T-helper 2 cell treated with Interferon-gamma antibody and Interleukin-4, amounts not matched to agents 5 μg/mL and 100 μg/mL, for 36 hours (primary cell): ENCODE results near the gene LRMDA.

Experiments used
- DNase-seq: peaks from one replicate; pipeline ENCODE4 v3.0.0; 2021; ENCODE audit warnings: low spot score
- H3K27ac Mint-ChIP-seq: one replicate; pipeline ENCODE4 v1.8.0; 2021; ENCODE audit warnings: mild to moderate bottlenecking, mixed read lengths
- H3K27me3 Mint-ChIP-seq: one replicate; pipeline ENCODE4 v1.8.0; 2021; ENCODE audit warnings: low read depth, mixed read lengths
- H3K36me3 Mint-ChIP-seq: one replicate; pipeline ENCODE4 v1.8.0; 2021; ENCODE audit warnings: low read depth, mixed read lengths
- H3K4me1 Mint-ChIP-seq: one replicate; pipeline ENCODE4 v1.8.0; 2021; ENCODE audit warnings: low read depth, mixed read lengths
- H3K4me3 Mint-ChIP-seq: one replicate; pipeline ENCODE4 v1.8.0; 2022; ENCODE audit warnings: mild to moderate bottlenecking, moderate library complexity, mixed read lengths
- H3K9me3 Mint-ChIP-seq: one replicate; pipeline ENCODE4 v1.8.0; 2021; ENCODE audit warnings: mixed read lengths

Gene LRMDA

DNA sequence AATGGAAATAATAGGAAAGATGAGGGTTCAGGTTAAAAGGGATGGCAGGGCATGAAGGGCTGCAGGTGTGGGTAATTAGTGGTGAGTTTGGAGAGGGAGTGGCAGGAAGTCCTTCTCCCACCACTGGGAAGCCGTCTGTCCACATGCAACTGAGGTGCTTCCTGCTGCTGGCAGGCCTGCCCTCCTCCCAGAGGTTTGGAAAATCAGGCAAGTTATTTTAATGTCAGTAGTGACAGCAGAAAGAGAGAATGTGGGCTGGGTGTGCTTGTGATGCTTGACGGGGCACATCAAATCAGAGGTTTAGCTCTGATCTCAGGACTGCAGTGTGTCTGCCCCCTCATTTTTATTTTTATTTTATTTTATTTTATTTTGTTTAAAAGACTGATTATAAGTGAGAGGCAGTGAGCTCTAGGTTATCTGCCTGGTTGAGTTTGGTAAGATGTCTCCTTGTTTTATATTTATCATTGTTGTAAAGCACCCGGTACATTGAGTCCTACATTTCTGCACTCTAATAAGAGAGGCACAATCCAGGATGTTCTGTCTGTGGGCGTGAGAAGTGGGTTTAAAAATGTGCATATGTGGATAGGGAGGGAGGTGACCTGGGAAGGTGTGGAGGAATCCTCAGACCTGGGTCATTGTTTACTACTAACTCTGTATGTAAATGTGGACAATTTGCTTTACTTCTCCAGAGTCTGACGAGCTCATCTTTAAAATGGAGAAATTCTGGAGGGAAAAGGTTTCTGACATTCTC, 504.4 kb downstream of the LRMDA start:
- H3K4me1 Mint-ChIP-seq = no peaks in the 10 kb centered on the region
- no peak overlapping the region for H3K4me3 Mint-ChIP-seq
- H3K27me3 Mint-ChIP-seq = no peaks in the 10 kb centered on the region
- DNase-seq = no peak
- no peak overlapping the region for H3K27ac Mint-ChIP-seq
- H3K36me3 Mint-ChIP-seq = no peaks in the 10 kb centered on the region
- H3K9me3 Mint-ChIP-seq = no peaks in the 10 kb centered on the region

DNA sequence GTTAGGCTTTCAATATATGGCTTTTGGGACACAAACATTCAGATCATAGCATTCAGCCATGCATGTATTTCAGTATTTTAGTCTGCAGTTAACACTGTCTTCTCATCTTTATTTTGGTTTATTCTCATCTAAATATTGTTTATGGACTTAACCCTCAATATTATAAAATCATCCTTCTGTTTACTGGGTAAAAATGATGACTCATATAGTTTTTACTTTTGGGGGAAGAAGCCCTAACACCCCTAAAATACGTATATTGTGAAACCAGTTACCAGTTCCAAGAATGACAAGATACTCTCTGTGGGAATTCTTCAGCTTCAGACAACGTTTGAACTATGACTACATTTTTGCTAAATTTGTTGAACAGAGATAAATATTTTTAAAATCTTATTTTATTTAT, 505.4 kb downstream of the LRMDA start:
- Mint-ChIP-seq H3K36me3 (no peaks in the 10 kb centered on the region), H3K9me3 (no peaks in the 10 kb centered on the region), H3K27ac (no peak overlapping the region), H3K4me1 (no peaks in the 10 kb centered on the region), H3K4me3 (no peak overlapping the region), H3K27me3 (no peaks in the 10 kb centered on the region)
- no peak for DNase-seq

- no peak overlapping the region for H3K4me3 Mint-ChIP-seq
- no peaks in the 10 kb centered on the region for H3K4me1 Mint-ChIP-seq
- no peaks in the 10 kb centered on the region for H3K9me3 Mint-ChIP-seq
- H3K36me3 Mint-ChIP-seq = no peaks in the 10 kb centered on the region
- H3K27ac Mint-ChIP-seq = no peak overlapping the region
- H3K27me3 Mint-ChIP-seq = no peaks in the 10 kb centered on the region
- no peak for DNase-seq
Observed at GRCh38 chr10:75937823-75938222, 506.4 kb downstream of the LRMDA start.

DNA sequence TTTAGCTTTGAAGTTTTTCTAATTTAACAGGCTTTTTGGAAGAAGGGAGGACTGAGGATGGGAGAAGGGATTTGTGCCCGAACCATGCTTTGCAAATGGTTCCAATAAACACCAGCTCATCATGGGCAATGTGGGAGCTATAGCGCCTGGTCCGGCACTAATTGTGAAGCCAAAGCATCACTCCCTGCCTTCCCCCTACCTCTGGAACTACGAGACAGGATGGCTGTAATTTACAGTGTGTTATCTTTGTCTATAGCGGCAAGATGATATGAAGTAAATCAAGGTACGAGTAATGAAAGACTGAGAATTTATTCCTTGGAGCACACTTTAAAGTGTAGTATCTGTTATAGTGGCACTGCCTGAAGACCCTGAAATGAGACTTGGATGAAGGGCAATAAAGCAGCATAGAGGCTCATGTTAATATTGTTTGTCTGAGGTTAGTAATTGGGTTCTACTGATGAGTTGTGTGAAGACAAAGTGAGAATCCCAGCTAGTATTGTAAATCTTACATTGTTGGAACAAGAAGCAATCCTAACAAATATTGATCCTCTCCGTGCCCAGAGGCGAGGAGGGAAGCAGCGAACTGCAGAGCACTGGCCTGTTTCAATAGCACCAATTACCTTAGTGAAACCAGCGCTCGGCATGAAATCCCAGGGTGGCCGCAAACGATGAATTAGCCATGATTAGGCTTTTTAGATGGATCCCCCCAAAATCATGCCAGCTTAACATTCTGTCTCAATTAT, 507.1 kb downstream of the LRMDA start:
- no peaks in the 10 kb centered on the region for H3K4me1 Mint-ChIP-seq
- DNase-seq = no peak
- no peaks in the 10 kb centered on the region for H3K27me3 Mint-ChIP-seq
- H3K27ac Mint-ChIP-seq = no peak overlapping the region
- no peaks in the 10 kb centered on the region for H3K9me3 Mint-ChIP-seq
- H3K36me3 Mint-ChIP-seq = no peaks in the 10 kb centered on the region
- H3K4me3 Mint-ChIP-seq = no peak overlapping the region

GRCh38 chr10:75939541-75939940, 508.1 kb downstream of the LRMDA start:
- no peak overlapping the region for H3K27ac Mint-ChIP-seq
- no peak overlapping the region for H3K4me3 Mint-ChIP-seq
- no peaks in the 10 kb centered on the region for H3K4me1 Mint-ChIP-seq
- H3K27me3 Mint-ChIP-seq = no peaks in the 10 kb centered on the region
- DNase-seq = no peak
- H3K36me3 Mint-ChIP-seq = no peaks in the 10 kb centered on the region
- no peaks in the 10 kb centered on the region for H3K9me3 Mint-ChIP-seq

- Mint-ChIP-seq H3K4me1 (no peaks in the 10 kb centered on the region), H3K9me3 (no peaks in the 10 kb centered on the region), H3K27me3 (no peaks in the 10 kb centered on the region), H3K4me3 (no peak overlapping the region), H3K36me3 (no peaks in the 10 kb centered on the region), H3K27ac (no peak overlapping the region)
- no peak for DNase-seq
Observed at GRCh38 chr10:75940742-75941141, 509.3 kb downstream of the LRMDA start.

GRCh38 chr10:75941223-75941801, 509.9 kb downstream of the LRMDA start:
- H3K27ac Mint-ChIP-seq = no peak overlapping the region
- no peaks in the 10 kb centered on the region for H3K9me3 Mint-ChIP-seq
- no peak overlapping the region for H3K4me3 Mint-ChIP-seq
- H3K27me3 Mint-ChIP-seq = no peaks in the 10 kb centered on the region
- no peaks in the 10 kb centered on the region for H3K4me1 Mint-ChIP-seq
- no peaks in the 10 kb centered on the region for H3K36me3 Mint-ChIP-seq
- DNase-seq = no peak

DNA sequence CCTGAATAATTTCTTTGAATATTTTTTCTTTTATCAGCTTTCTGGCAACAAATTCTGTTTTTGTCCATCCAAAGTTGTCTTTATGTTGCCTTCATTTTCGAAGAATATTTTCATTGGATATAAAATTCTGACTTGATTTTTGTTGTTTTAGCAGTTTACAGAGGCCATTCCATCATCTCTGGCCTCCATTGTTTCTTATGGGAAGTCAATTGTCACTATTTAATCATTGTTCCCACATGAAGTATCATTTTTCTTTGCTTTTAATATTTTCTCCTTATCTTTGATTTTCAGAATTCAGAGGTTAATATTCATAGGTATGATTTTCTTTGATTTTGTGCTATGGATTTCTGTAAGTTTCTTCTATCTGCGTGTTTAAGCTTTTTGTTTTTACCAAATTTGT, 512.6 kb downstream of the LRMDA start:
- Mint-ChIP-seq H3K36me3 (no peaks in the 10 kb centered on the region), H3K4me3 (no peak overlapping the region), H3K27me3 (no peaks in the 10 kb centered on the region), H3K9me3 (no peaks in the 10 kb centered on the region), H3K4me1 (no peaks in the 10 kb centered on the region), H3K27ac (no peak overlapping the region)
- DNase-seq = no peak

DNA sequence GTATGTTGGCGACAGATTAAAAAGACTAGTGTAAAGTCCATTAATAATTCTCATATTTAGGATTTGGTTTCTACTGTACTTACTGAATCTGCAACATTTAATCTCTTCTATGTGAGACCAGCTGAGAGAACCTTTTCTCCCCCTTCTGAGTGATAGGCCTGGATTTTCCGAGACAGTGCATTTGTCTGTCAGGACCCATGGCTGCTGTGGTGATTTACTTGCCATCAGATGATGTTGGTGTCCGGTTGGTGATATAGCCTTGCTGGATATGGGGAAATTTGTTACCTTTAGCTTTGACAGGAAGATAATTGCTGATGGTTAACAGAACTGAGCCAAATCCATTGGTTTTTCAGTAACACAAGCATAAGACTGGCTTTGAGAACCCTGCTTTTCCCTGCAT, 517.2 kb downstream of the LRMDA start:
- no peaks in the 10 kb centered on the region for H3K36me3 Mint-ChIP-seq
- H3K27ac Mint-ChIP-seq = no peak overlapping the region
- H3K27me3 Mint-ChIP-seq = no peaks in the 10 kb centered on the region
- H3K9me3 Mint-ChIP-seq = no peaks in the 10 kb centered on the region
- no peak overlapping the region for H3K4me3 Mint-ChIP-seq
- no peak for DNase-seq
- H3K4me1 Mint-ChIP-seq = no peaks in the 10 kb centered on the region

GRCh38 chr10:75950307-75950706, 518.9 kb downstream of the LRMDA start:
- H3K27me3 Mint-ChIP-seq = no peaks in the 10 kb centered on the region
- H3K4me3 Mint-ChIP-seq = no peak overlapping the region
- no peaks in the 10 kb centered on the region for H3K9me3 Mint-ChIP-seq
- no peak for DNase-seq
- H3K27ac Mint-ChIP-seq = no peak overlapping the region
- H3K4me1 Mint-ChIP-seq = no peaks in the 10 kb centered on the region
- no peaks in the 10 kb centered on the region for H3K36me3 Mint-ChIP-seq

DNA sequence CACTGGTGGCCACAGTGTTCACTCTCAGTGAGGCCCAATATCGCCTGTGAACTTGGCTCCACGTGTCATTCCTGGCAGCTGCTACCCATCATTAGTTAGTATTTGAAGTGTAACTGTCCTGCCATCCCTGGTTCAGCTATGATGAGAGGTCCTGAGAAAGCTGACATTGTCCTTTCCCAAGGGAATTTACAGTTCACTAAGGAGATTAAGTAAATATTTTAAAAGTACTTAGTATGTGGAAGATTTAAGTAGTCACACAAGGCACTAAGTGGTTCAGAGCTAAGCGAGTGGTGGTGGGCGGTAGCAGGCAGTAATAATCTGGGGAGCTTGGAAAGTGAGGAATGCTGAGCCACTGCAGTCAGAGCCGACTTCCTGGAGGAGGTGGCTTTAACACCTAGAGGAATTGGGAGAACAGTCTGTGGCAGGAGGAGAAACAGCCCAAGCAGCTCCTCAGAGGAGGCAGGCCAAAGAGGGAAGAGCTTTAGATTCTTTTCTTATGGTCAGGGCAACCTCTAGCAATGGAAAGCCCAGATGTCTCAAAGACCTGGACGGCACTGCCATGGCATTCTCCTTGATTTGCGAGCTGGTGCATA, 519.7 kb downstream of the LRMDA start:
- H3K27me3 Mint-ChIP-seq = no peaks in the 10 kb centered on the region
- DNase-seq = no peak
- no peak overlapping the region for H3K27ac Mint-ChIP-seq
- H3K36me3 Mint-ChIP-seq = no peaks in the 10 kb centered on the region
- H3K4me1 Mint-ChIP-seq = no peaks in the 10 kb centered on the region
- H3K4me3 Mint-ChIP-seq = no peak overlapping the region
- H3K9me3 Mint-ChIP-seq = no peaks in the 10 kb centered on the region

DNA sequence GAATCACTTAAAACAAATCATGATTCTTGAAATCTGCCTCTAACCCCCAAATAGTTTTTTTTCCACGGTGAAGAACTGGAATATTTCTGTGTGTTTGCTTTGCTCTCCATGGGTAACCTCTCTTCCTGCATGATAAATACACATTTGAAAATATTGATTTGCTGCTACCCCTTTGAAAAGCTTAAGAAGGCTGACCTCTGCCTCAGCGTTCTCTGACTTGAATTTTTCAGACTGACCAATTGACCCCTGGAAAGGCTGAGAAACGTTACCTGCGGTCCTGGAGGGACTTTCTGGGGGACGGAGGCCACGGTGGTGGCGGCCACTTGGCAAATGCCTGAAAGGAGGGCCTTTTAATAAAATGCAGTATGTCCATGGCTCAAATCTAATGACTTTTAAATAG, 520.2 kb downstream of the LRMDA start:
- no peak for DNase-seq
- no peak overlapping the region for H3K4me3 Mint-ChIP-seq
- no peaks in the 10 kb centered on the region for H3K9me3 Mint-ChIP-seq
- no peak overlapping the region for H3K27ac Mint-ChIP-seq
- no peaks in the 10 kb centered on the region for H3K27me3 Mint-ChIP-seq
- no peaks in the 10 kb centered on the region for H3K36me3 Mint-ChIP-seq
- H3K4me1 Mint-ChIP-seq = no peaks in the 10 kb centered on the region

GRCh38 chr10:75952093-75952492, 520.7 kb downstream of the LRMDA start:
- DNase-seq = no peak
- Mint-ChIP-seq H3K9me3 (no peaks in the 10 kb centered on the region), H3K4me1 (no peaks in the 10 kb centered on the region), H3K4me3 (no peak overlapping the region), H3K36me3 (no peaks in the 10 kb centered on the region), H3K27ac (no peak overlapping the region), H3K27me3 (no peaks in the 10 kb centered on the region)

DNA sequence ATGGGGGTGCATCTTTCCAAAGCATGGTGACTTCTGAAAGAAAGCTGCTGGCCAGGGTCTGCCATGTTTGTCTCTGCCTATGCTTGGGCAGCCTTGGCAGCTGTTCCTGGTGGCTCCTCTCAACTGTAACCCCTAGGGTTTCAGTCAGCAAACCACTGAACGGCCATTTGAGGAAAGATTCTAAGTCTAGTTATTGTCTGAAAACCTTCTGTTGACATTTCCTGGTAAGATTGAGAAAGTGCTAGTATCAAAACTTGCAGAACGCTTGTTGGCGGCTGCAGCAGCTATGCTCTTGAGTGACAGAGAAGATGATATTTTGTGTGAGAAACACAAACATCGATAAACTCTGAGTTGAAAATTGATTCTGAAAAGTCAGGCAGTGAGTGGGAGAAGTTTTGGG, 523.1 kb downstream of the LRMDA start:
- no peak for DNase-seq
- Mint-ChIP-seq H3K4me1 (no peaks in the 10 kb centered on the region), H3K4me3 (no peak overlapping the region), H3K9me3 (no peaks in the 10 kb centered on the region), H3K27me3 (no peaks in the 10 kb centered on the region), H3K27ac (no peak overlapping the region), H3K36me3 (no peaks in the 10 kb centered on the region)
